NCI-H345 treated with DMSO at 0.1 percent for 48 hours (cell line): ENCODE results near the gene CCDC158.
"Not testable (repeated sequence)": the region's sequence is repeated elsewhere in the genome, so short reads cannot be mapped to it uniquely, and the experiment has no call there.

Experiments used
- DNase-seq: peaks from one replicate; lab custom pipeline; 2025; ENCODE audit not compliant: unreplicated experiment; lab: John Stamatoyannopoulos, UW

CCDC158 gene

GRCh38 chr4:76282941-76283689, 137.8 kb downstream of the CCDC158 start:
- DNase-seq = no peak

DNA sequence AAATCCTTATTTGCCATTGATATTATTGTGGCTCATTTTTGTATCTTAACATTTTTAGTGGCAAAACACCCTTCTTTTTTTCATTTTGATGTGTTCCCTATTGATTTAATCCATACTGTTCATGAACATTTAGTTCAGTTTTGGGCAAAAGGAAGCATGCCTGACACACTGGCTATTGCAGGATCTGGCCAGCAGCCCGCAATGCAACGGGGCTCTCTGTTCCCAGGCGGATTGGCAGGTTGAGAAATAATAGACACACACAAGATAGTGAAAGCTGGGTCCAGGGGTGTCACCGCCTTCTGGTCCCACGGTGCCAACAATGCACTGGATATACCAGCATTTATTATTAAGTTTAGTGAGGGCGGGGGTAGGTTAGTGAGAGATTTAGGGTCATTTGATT, 139.3 kb downstream of the CCDC158 start:
- DNase-seq = not testable (repeated sequence)

- DNase-seq = no peak
Measured at GRCh38 chr4:76280488-76281441, 140.2 kb downstream of the CCDC158 start.

DNA sequence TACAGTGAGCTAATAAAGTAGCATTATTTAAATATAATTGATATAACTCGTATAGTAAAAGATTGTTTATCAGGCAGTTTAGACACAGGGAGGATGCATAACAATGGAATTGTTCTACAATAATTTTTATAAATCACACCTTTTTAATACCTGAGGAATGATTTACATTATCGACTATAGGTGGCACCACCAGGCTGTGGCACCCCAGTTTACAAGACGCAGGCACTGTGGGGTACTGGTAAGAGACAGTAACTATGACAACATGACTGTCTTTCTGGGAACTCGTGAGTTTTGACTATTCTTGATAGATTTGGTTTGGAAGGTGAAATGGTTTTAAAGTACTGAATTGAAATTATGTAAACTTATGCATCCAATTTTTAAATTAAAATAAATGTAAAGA, 141.5 kb downstream of the CCDC158 start:
- no peak for DNase-seq

- DNase-seq = no peak
Measured at GRCh38 chr4:76278583-76278982, 142.4 kb downstream of the CCDC158 start.

DNA sequence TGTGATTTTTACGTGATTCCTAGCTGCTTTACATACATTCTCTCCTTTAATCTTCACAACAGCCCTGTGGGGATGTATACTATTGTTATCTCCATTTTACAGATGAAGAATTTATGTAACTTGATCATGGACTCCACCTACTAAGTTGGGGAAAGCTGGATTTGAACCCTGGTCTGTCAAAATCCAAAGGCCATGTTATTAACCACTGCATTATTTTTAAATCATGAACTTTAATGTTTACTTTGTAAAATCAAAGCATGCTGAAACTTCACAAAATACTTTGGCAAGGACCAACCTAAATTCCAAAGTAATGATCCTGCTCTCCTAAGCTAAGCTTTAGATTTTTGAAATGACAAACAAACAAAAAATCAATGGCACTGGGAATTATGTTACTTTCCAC, 143.3 kb downstream of the CCDC158 start:
- DNase-seq = no peak

- DNase-seq = no peak
Measured at GRCh38 chr4:76276813-76277212, 144.1 kb downstream of the CCDC158 start.

DNA sequence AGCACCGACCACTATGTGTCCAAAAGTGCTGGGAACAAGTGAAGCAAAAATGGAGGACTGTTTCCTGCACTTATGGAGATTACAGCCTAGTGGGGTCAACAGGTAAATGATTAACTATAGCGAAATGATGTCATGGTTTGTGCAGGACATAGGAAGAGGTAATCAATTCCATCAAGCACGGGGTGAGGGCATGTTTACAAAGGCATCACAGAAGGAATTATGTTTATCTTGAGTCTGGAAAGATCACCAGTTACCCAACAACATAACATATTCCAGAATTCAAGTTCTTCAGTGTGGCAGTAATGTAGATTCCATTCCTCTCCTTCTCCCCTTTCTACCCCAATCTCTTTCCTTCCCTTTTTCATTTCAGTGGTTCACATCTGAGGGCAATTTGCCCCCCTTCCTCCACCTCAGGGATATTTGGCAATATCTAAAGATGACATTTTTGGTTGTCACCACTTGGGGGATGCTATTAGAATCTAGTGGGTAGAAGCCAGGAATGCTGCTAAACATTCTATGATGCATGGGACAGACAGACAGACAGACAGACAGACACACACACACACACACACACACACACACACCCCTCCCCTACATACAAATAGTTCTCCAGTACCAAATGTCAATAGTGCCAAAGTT, 145.3 kb downstream of the CCDC158 start:
- DNase-seq = no peak

- DNase-seq = no peak
Measured at GRCh38 chr4:76272999-76273398, 147.9 kb downstream of the CCDC158 start.

- no peak for DNase-seq
Measured at GRCh38 chr4:76272582-76272981, 148.4 kb downstream of the CCDC158 start.

GRCh38 chr4:76272073-76272472, 148.9 kb downstream of the CCDC158 start:
- no peak for DNase-seq

- DNase-seq = no peak
Measured at GRCh38 chr4:76271248-76271647, 149.7 kb downstream of the CCDC158 start.

DNA sequence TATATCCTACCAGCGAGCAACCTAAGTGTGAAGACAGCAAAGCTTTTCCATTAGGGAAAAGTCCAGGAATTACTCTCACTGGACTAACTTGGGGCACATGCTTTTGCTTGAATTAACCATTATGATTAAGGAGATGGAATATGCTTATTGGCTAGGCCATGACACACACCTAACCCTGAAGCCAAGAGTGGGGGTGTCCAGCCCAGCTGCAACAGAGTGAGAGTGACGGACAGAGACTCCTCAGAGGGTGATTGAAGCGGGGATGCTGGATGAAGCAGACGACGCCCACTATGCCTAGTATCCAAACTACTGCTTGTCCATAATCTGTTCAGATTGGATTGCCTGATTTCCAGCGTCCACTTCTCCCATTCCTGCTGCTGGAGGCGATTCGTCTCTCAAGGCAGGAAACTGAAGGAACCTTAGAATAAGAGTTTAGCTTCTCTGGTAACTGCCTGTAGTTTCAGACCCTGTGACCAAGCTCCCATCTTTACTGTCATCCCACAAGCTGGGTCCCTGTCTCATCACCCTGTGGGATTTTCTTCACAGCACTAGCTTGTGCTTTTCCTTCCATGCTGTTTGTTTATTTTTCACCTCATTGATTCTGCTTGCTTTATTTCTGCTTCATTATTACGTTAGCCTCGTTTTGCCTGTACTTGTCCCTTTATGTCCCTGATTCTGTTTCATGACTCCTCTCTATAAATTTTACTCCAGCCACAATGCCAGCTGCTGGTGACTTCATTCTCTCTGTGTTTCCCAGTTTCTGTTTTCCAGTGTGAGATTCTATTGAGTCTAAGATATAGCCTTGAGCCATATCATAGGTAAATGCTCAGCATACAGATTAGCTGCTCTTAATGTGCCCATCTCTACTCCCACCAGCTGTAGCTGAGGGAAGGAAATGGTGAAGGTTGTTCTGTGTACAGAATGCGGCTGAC, 150.4 kb downstream of the CCDC158 start:
- peak; percentile 46 for DNase-seq

DNA sequence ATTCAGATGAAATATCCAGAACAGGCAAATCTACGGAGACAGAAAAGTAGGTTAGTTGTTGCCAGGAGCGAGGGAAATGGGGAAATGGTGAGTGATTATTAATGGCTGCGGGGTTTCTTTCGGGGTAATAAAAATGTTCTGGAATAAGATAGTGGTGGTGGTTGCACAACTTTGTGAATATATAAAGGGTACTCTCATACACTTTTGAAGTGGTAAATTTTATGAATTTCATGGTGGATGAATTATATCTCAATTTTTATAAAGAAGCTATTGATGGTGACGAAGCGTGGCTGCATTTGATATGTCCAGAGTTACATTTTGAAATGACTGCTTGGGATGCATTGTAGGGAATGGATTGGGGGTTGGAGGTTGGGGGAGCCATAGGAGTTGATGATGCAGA, 153.1 kb downstream of the CCDC158 start:
- DNase-seq = no peak

- DNase-seq = no peak
Measured at GRCh38 chr4:76266627-76267026, 154.3 kb downstream of the CCDC158 start.

DNA sequence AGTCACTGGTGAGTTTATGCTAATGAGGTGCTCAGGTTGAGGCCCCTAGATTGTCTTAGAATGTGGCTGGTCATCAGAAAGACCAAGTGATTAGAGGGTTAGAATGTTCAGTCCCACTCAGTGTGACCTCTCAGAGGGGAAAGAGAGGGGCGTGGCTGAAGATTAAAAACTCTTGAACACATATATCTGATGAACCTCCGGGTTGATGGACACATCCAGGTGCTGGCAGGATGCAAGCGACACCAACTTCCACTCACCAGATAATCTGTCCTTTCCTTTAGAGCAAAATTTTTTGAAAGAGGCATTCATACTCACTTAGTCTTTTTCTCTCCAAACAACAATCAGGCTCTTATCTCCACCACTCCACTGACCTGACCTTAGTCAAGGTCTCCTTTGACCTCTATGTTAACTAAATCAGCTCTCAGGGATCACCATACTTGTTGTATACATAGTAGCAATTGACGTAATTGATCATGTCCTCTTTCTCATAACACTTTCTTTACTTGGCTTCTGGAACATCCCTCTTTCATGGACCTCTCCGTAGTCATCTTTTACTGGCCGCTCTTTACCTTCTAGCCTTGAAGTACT, 155.2 kb downstream of the CCDC158 start:
- no peak for DNase-seq
